GM13976 (cell line): ENCODE measurements around the gene ASAP2.

Experiments
- DNase-seq: peaks from one replicate; pipeline ENCODE4 v3.0.0; 2012; ENCODE audit warnings: low spot score
- in situ Hi-C: fragments of 300-500 bp; cut with MboI; formaldehyde crosslinking; loops from one replicate; pipeline ENCODE4 v1.12.0; 2022; ENCODE audit warnings: low sequenced_read_pairs, mixed read lengths, inconsistent platforms; ENCODE audit not compliant: unreplicated experiment
- TF ChIP-seq, protein P1 (sequence below): IDR thresholded peaks from 2 replicates; pipeline ENCODE4 v1.5.1; 2012; ENCODE audit warnings: borderline replicate concordance, mild to moderate bottlenecking; ENCODE audit not compliant: insufficient read depth; ENCODE audit errors: extremely low read depth, missing control alignments, control extremely low read depth

Gene ASAP2

DNA sequence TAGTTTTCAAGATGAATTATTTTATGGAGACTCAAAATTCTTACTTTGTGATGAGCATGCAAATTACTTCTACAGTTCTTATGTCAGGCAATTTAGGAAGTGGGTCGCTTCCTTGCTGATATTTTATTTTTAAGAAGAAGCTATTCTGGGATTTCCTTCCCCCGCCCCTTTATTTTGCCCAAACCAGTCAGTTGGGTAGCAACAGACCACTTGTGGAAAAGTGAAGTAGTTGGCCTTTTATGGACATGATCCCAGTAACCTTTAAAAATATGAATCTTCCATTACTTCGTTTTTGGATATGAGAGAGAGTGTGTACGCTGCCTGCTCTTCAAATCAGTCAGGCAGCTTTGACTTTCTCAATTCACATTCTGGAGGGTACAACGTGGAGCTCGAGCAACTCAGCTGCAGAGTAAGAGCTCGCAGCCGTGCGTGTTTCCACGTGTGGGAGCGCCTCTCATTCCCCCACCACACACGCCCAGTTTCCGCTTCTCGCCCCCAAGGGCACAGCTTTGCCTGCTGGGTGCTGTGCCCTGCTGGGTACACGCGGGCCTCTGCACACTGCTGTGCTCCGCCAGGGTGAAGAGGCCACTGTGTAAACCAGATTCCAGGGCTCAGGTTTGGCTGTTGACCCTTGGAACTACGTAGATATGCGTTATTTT, 124.1 kb downstream of the ASAP2 start:
- no peak for DNase-seq
- TF ChIP-seq, protein P1, sequence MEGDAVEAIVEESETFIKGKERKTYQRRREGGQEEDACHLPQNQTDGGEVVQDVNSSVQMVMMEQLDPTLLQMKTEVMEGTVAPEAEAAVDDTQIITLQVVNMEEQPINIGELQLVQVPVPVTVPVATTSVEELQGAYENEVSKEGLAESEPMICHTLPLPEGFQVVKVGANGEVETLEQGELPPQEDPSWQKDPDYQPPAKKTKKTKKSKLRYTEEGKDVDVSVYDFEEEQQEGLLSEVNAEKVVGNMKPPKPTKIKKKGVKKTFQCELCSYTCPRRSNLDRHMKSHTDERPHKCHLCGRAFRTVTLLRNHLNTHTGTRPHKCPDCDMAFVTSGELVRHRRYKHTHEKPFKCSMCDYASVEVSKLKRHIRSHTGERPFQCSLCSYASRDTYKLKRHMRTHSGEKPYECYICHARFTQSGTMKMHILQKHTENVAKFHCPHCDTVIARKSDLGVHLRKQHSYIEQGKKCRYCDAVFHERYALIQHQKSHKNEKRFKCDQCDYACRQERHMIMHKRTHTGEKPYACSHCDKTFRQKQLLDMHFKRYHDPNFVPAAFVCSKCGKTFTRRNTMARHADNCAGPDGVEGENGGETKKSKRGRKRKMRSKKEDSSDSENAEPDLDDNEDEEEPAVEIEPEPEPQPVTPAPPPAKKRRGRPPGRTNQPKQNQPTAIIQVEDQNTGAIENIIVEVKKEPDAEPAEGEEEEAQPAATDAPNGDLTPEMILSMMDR: no peak
- in situ Hi-C loops: no loop called here

DNA sequence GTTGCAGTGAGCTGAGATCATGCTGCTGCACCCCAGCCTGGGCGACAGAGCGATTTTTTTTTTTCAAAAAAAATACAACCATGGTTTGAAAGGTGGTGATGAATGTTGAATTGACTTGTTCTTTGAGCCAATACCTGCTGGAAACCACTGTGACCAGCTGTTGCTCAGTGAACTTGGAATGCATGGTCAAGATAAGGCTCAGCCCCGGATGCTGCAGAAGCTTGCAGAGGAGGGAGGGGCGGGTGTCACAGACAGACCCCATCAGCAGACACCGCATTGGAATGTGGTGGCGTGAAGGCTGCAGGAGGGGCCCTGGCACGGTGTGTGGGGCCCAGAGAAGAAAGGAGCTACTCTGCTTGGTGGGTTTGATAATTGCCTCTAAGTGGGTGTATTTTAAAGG, 125.1 kb downstream of the ASAP2 start:
- no peak for DNase-seq
- in situ Hi-C loops: no loop called here
- TF ChIP-seq, protein P1: no peak

- TF ChIP-seq, protein P1: no peak
- in situ Hi-C loops: no loop called here
- no peak for DNase-seq
Observed at GRCh38 chr2:9332136-9332852, 125.7 kb downstream of the ASAP2 start.

GRCh38 chr2:9332853-9333245, 126.2 kb downstream of the ASAP2 start:
- TF ChIP-seq, protein P1: no peak
- in situ Hi-C loops: no loop called here

DNA sequence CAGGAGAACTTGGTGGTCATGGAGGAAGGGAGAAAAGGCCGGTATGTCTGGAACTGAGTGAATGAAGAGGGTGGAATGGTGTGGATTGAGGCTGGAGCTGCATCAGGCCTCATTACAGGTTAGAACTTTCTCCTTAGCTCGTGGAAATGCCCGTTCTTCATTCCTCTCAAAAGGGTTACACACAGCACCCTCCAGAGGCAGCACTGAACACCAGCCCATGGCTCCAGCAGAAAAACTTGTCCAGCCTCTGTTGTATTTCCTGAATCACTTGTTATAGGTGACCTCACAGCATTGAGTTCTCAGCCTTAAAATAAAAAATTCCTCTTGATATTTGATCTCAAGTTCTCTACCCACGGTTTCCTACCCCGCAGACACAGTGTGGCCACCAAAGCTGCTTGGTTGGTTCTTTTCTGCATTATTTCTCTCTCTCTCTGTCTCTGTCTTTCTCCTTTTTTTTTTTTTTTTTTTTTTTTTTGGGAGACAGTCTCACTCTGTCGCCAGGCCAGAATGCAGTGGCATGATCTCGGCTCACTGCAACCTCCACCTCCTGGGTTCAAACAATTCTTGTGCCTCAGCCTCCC, 127.1 kb downstream of the ASAP2 start:
- in situ Hi-C loops: no loop called here
- peak; percentile 47 for DNase-seq

More at GRCh38 chr2:9332853-9333245, 126.2 kb downstream of the ASAP2 start:
- DNase-seq: no peak

DNA sequence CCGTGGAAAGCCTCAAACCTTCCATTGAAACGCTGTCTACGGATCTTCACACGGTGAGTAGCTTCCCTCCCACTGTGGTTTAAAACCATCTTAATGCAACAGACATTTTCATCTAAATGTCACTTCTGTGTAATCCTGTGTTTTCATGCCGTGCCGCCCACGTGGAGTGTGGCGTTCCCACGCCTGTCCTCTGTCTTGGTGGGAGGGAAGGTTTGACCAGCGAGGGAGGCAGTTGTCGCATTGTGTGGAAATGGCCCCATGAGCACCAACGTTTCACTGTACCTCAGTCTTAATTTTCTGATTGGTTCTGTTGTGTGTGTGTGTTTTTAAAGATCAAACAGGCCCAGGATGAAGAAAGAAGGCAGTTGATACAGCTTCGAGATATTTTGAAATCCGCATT, 128.1 kb downstream of the ASAP2 start:
- DNase-seq: no peak
- in situ Hi-C loops: no loop called here
- TF ChIP-seq, protein P1: no peak

More for the DNA sequence above, 127.1 kb downstream of the ASAP2 start:
- TF ChIP-seq, protein P1: peak; percentile 18
